C1 segment of cervical spinal cord (tissue), 14 donors: ENCODE data around the gene RAD18.

Experiments
- DNase-seq, 14 donors: peaks; one replicate each; lab custom pipeline; 2025; lab: John Stamatoyannopoulos, UW

RAD18 gene

GRCh38 chr3:8836096-8836495, 127.2 kb downstream of the RAD18 start:
- DNase-seq = no peak

- no peak for DNase-seq
These were observed 127.9 kb downstream of the RAD18 start for GRCh38 chr3:8835385-8835784.

DNA sequence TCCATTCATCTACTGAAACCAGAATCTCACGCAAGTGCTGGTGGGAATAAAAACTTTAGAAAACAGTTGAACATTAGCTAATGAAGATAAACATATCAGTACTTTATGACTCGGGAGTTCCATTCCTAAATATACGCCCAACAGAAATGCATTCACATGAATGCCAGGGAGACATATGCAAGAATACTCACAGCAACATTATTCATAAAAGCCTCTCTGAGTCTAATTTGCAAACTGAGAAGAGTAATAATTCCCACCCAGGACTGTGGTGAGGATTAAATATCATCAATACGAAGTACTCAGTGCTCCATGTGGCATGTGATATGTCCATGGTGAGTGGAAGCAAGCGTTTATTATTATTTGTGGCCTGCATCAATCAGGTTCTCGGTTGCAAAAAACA, 128.3 kb downstream of the RAD18 start:
- no peak for DNase-seq

DNA sequence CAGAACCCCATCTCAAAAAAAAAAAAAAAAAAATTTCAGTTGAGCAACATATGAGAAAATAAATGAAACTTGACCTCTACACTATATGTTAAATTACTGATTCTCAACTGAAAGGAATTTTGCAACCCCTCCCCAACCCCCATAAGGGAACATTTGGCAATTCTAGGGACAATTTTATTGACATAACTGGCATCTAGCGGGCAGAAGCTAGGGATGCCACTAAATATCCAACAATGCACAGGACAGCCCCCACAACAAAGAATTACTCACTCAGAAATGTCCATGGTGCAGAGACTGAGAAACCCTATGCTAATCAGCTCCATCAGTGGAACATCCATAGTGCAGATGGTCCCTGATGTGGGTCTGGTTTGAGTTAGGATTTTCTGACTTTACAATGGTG, 135.6 kb downstream of the RAD18 start:
- DNase-seq = no peak
